GM21528 (cell line): ENCODE results near the gene ZCCHC14.
"Not testable (repeated sequence)": the region's sequence is repeated elsewhere in the genome, so short reads cannot be mapped to it uniquely, and the experiment has no call there.

Source experiments
- ATAC-seq: cut with Tn5 transposase; IDR thresholded peaks from one replicate; pipeline ENCODE4 v1.9.1; 2021; ENCODE audit warnings: mild to moderate bottlenecking, moderate library complexity; ENCODE audit not compliant: unreplicated experiment, low FRiP score

Gene ZCCHC14

GRCh38 chr16:87498324-87499188, 5.7 kb upstream of the ZCCHC14 start:
- ATAC-seq, result no peak

- not testable (repeated sequence) for ATAC-seq
Observed at GRCh38 chr16:87497767-87498290, 5.0 kb upstream of the ZCCHC14 start.

- ATAC-seq, result not testable (repeated sequence)
Observed at GRCh38 chr16:87497023-87497766, 4.4 kb upstream of the ZCCHC14 start.

GRCh38 chr16:87496447-87496801, 3.6 kb upstream of the ZCCHC14 start:
- ATAC-seq, result no peak

- ATAC-seq, result no peak
Observed at GRCh38 chr16:87495578-87496446, 3.0 kb upstream of the ZCCHC14 start.

- ATAC-seq, result no peak
Observed at GRCh38 chr16:87493608-87494280, 920 bp upstream of the ZCCHC14 start.

GRCh38 chr16:87492291-87492630, 563 bp downstream of the ZCCHC14 start:
- ATAC-seq, result no peak

- no peak for ATAC-seq
Observed at GRCh38 chr16:87491522-87492290, 1.1 kb downstream of the ZCCHC14 start.

- ATAC-seq, result not testable (repeated sequence)
Observed at GRCh38 chr16:87490799-87491521, 1.9 kb downstream of the ZCCHC14 start.

- no peak for ATAC-seq
Observed at GRCh38 chr16:87490096-87490798, 2.6 kb downstream of the ZCCHC14 start.

- no peak for ATAC-seq
Observed at GRCh38 chr16:87489434-87490045, 3.3 kb downstream of the ZCCHC14 start.

GRCh38 chr16:87488960-87489359, 3.9 kb downstream of the ZCCHC14 start:
- not testable (repeated sequence) for ATAC-seq

- no peak for ATAC-seq
Observed at GRCh38 chr16:87487361-87487924, 5.4 kb downstream of the ZCCHC14 start.

- ATAC-seq, result no peak
Observed at GRCh38 chr16:87486713-87487247, 6.0 kb downstream of the ZCCHC14 start.

- no peak for ATAC-seq
Observed at GRCh38 chr16:87486282-87486681, 6.5 kb downstream of the ZCCHC14 start.

- ATAC-seq, result not testable (repeated sequence)
Observed at GRCh38 chr16:87485792-87486191, 7.0 kb downstream of the ZCCHC14 start.
